AG20443 (cell line): ENCODE results near the gene KCNH4.
"Not testable (repeated sequence)": the region's sequence is repeated elsewhere in the genome, so short reads cannot be mapped to it uniquely, and the experiment has no call there.

Source experiments
- DNase-seq: peaks from one replicate; pipeline ENCODE4 v3.0.0; 2012; ENCODE audit warnings: low spot score, mixed read lengths

KCNH4 gene

DNA sequence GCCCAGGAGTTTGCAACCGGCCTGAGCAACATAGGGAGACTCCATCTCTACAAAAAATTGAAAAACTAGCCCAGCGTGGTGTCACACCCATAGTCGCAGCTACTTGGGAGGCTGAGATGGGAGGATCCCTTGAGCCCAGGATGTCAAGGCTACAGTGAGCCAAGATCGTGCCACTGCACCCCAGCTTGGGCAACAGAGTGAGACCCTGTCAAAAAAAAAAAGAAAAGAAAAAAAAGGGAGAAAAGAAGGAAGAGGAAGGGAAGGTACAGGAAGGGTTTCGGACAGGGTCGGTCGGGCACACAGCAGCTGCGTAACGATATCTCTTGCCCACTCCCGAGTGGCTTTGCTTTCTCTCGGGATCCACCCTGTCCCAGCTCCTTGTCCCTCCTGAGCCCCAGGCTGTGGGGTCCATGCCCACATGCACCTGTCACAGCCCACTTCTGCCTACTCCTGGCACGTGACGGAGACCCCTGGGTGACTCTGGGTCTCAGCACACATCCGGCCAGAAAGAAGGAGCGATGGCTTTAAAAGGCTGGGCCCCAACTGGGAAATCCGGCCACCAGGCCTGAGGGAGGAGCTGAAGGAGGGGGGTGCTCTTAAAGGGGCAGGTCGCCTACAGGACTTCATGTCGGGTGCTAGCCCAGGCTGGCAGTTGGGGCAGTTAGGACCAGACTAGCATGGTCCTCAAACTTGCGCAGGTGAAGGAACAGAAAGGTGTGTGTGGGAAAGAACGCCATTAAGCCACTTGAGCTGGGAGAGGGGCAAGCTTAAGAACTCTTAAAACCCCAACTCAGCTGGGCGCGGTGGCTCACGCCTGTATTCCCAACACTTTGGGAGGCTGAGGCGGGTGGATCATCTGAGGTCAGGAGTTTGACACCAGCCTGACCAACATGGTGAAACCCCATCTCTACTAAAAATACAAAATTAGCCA is 13.3 kb upstream of the KCNH4 start, which contains the start of gene GHDC:
TSS of gene GHDC (minus strand) at position 526 of the 931 bp plus-strand sequence. CDS start 913 bp downstream, outside the sequence.
- peak; percentile 93 for DNase-seq

DNA sequence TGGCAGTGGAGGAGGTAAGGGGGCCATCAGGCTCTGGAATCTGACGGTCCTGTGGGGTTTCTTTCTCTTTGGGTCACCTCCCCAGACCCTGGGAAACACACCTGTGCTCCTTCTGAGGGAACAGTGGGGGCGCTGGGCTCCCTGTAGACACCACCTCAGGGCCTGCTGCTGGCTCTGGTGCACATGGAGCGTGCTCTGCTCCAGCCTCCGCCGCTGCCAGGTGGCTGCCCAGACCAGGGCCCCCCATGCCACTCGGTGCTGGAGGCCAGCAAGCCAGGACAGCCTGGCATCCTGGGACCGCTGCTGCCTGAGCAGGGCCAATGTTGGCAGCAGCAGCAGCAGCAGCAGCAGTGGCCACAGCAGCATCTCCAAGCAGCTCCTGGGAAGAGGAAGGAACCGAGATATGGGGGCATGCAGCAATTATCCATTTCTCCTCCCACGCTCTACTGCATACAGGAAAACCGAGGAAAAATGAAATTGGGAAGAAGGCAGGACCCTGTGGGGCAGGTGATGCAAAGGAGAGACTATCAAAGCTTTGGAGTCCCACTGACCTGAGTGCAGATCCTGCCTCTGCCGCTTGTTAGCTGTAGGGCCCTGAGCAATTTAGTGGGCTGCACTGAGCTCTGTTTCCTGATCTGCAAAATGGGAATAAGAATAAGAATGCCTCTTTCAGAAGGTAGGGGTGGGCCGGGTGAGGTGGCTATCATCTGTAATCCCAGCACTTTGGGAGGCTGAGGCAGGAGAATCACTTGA is 12.4 kb upstream of the KCNH4 start:
- DNase-seq: no peak

DNA sequence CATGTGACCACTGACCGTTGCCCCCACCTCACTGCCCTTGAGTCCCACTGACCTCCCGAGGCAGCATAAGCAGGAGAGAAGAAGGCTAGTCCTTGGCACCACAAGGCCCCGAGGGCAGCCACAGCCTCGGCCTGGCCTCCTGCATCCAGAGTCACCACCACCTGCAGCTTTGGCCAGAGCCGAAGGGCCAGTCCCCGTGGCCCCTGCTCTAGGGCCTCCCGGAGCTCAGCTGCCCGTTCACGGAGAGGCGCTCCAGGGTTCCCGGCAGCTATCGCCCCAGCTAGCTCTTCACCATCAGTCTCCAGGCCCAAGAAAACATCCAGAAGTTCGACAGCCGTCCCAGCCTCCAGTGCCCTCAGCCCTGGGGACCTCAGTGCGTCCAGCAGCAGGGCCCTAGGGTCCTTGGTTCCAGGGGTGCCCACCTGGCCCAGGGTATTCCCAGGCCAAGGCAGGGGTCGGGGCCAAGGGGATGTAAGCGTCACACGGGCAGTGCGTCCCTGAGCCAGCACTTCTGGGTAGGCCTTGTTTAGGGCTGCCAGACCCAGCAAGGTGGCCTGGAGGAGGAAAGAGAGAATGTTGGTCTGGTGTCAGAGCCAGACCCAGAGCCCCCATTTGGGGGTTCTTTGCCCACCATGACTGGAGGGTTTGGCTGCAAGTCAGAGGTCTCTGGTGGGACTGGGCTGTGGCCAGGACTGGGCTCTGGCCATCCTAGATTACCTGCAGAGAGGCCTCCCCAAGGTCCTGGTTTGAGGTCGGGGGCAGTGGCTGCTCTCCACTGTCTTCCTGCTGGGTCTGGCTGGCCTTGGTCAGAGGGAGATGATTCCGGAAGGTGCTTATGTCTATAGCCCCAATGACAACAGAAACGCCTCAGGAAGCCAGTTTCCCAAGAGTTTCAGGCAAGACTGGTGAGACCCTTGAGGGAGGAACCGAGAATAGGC is 11.5 kb upstream of the KCNH4 start:
- DNase-seq: no peak

DNA sequence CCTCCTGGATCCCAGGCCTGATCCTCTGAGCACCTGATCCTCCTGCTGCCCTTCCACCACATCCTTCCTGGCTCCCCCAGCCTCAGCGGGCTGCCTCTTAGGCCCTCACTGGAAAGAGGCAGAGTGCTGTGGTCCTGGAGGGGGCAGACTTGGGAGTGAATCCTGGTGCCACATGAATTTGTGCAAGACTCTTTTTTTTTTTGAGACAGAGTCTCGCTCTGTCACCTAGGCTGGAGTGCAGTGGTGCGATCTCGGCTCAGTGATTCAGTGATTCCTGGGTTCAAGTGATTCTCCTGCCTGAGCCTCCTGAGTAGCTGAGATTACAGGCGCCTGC is 10.3 kb upstream of the KCNH4 start:
- DNase-seq: no peak

DNA sequence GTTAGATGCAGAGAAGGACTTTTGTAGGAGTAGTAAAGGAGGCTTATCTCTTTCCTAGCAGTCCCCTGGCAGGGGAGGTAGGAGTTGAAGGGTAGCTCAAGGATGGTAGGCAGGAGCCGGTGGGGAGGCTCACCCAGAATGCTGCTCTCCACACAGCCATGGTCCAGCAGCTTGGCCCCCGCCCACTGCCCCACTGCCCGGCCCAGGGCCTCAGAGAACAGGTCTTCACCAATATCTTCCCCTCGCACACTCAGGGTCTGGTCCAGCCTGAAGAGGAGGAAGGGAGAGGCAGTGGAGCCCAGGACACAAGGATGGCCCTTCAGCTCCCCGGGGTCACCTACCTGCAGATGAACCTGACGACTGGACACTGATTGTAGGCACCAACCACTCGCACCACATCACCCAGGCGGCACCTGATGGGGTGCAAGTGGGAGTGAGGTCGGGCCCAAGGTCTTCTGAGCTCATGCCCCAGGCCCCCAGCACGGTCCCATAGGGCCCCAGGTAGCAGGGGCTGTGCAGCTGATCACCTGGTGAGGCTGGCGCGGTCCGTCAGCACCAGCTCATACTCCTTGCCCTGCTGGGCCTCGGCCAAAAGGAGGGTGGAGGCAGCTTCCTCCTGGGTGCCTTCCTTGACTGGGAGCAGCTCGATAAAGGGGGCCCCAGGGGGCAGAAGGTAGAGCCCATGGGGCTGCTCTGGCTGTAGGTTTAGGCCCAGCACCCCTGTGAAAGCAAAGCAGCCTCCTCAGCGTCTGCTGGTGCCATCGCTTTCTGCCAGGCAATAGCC is 9.7 kb upstream of the KCNH4 start:
- DNase-seq: no peak

DNA sequence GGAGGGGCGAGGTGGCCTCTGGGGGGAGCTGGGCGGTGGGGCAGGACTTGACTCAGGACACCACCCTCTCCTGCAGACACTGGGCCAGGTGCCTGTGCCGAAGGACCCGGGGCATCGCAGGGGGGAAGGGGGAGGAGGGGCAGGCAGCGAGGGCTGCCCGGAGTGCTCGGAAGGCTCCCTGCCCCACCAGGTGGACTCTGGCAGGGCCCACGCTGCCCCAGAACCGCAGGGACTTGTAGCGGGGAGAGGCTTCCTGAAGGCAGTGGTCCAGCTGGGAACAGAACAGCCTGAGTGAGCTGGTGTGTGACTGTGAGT is 8.7 kb upstream of the KCNH4 start:
- DNase-seq: no peak

DNA sequence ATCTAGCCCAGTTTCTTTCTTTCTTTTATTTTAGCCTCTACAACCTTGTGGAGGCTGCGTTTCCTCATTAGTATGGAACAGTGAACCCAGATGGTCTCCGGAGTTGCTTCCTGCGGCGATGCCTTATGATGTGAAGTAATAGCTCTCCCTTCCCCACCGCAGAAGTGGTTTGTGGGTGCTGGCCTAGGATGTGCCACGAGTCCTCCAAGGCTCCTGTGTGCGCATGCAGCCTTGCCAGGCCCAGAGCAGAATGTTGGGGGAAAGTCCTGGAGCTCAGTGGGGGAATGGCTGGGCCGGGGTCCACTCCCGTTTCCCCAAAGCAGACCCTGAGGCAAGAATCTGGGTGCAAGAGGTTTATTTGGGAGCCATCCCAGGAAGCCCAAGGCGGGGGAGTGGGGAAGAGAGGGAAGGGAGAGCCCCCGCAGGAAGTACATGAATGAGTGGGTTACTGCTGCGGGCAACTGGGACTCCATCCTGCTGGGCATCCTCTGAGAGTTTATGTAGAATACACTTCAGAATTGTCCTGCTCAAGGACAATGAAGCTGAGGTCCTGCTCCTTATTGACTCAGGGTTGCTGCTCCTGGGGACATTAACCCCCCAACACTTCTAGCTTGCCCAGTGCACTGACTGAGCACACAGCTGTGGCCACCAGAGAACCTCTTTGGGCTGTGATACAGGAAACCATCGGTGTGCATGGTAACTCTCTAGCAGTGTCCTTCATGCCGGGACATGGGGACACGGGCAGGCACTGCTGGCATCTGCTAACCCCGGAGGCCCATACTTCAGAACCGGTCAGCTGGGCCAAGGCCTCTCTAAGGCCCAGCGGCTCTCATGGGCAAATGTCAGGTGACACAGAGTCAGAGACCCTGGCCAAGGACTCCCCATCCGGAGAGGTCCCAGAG is 8.1 kb upstream of the KCNH4 start:
- no peak for DNase-seq

DNA sequence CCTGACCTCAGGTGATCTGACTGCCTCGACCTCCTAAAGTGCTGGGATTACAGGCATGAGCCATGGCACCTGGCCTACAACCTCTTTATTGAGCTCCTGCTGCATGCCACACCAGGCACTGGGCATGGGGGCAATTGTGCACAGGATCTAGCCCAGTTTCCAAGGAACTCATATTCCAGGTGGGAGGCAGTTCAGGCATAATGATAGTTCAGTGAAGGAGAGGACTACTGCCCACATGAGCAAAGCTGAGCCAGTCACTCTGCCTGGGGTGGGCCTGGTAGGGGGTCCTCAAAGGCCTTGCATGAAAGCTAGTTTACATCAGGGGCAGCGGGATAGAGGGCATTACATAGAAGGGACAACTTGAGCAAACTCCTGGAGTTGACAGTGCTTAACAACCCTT is 6.9 kb upstream of the KCNH4 start:
- DNase-seq: no peak

DNA sequence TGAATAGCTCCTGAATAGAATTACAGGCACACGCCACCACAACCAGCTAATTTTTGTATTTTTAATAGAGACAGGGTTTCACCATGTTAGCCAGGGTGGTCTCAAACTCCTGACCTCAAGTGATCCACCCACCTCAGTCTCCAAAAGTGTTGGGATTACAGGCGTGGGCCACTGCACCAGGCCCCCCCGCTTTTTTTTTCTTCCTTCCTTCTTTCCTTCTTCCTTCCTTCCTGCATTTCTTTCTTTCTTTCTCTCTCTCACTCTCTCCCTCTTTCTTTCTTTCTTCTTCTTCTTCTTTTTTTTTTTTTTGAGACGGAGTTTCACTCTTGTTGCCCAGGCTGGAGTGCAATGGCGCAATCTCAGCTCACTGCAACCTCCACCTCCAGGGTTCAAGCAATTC is 5.2 kb upstream of the KCNH4 start:
- DNase-seq: not testable (repeated sequence)

DNA sequence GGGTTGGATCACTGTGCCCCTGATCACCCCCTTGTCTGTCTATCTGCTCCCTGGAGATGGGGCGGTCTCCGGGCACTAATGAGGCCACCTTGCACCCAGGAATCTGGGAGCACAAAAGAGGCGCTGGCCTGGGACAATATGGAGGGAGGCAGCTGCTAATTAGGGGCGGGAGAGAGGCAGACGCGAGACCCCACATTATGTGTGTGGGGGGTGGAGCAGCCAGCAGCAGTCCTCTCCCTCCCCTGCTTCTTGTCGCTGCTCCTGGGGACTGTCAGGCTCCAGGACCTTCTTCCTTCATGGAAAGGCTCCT is 4.6 kb upstream of the KCNH4 start:
- DNase-seq: no peak

DNA sequence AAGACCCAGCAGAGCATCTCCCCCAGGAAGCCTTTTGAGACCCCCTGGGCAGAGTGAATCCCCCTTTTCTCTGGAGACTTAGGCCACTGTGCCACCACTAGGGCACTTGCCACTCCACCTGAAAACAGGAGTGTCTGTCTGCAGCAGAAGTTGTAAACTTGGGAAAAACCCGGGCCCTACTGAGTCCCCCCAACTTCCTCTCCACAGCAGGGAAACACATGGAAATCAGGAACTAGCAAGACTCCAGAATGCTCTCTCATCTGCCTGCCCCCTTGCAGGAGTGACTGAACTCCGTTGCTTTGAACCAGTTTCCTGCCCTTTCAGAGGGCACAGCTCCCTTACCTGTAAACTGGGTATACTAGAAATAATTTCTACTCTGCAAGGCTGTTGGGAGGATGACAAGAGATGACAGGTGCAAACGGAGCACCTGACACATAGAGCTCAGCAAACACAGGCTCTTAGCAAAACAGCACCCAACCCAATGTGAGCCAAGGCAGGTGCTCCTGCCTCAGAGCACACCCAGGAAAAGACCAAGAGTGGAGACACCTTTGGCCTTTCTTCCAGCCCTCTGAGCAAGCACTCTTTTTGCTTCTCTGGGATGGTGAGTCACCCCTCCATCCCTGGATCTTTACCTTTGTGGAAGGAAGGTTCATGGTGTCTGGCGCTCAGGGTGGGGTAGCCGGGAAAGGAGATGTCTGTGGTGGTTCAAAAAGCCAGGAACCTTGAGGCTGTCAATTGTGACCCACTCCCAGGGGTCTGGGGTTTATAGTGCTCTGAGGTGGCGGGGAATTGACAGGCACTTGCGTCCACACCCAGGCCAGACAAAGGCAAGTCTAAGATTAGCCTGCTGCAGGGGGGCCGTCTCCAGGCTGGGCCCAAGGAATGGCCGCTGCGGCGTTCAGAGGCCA is 4.0 kb upstream of the KCNH4 start, which contains the start of gene HCRT:
TSS of gene HCRT (minus strand) at position 740 of the 908 bp plus-strand sequence. CDS start at position 653, 87 bp downstream.
- DNase-seq: no peak

DNA sequence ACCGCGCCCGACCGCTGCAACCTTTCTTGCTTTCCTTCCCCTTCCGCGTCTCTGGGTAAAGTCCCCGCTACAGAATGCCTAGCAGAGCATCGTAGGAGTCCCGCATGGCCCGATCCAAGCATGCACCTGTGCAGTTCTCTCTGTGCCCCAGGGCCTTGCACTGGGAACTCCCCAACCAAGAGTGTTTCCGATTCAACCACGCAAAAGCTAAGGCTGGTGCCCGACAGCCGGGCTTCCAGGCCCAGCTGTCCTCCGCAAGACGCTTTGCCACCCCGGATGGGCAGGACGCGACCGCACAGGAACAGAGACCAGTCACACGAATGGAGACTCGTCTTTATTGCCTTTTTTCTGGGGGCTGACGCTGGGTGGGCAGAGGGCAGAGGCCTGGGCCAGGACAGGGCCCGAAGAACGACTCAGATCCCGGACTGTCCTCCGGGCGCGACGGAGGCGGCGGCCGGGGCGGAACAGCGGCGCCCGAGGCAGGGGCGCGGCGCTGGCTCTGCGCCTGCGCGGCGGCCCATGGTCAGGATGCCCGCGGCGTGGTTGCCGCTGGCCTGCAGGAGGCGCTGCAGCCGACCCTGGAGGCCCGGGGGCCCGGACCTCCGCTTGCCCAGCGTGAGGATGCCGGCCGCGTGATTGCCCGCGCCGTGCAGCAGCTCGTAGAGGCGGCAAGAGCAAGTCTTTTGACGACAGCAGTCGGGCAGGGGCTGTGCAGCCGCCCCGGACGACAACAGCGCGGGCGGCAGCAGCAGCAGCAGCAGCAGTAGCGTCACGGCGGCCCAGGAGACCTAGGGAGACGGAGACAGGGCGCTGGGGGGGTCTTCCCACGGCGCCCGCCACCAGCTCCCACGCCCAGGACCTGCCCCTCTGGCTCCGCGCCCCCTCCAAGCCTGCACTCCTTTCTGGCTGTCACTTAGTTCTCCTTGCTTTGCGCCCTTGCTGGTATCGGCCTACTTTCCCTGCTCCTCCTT is 3.1 kb upstream of the KCNH4 start:
- peak; percentile 98 for DNase-seq

DNA sequence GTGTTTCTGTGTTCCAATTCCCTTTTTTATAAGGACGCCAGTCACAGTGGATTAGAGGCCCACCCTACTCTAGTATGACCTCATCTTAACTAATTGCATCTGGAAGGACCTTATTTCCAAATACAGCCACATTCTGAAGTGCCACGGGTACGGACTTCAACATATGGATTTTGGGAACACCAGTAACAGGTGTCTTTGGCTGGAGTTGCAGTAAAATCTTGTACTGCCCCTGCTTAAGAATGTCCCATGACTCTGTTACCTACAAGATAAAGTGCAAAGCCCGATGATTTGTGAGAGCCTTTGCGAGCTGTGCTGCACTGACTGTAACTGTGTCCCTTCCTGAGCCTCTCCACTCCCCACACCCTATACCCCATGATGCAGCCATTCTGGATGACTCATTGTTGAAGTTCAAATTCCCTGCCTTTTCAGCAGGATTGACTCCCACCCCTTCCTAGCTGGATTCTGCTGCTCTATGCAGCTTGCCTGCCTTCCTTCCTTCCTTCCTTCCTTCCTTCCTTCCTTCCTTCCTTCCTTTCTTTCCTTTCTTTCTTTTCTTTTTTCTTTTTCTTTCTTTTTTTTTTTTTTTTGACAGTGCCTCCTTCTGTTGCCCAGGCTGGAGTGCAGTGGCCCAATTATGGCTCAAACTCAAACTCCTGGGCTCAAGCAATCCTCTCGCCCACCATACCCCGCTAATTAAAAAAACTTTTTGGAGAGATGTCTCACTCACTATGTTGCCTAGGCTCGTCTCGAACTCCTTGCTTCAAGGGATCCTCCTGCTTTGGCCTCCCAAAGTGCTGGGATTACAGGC is 2.2 kb upstream of the KCNH4 start:
- peak; percentile 43 for DNase-seq

DNA sequence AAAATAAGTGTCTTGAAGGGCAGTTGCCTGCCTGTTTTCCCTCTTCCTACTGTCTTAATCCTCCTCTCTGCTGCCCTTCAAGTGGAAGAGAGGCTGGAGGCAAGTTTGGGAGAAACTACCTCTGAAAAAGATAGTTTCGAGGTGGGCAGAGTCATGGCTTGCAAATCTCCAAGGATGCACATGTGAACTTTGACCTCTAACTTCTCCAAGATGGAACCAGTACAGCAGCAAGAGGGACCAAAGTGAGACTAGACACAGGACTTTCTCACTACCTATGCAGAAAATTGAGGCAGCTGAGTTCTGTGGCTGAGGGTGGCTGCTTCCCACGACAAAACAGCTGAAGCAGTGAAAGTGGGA is 887 bp upstream of the KCNH4 start:
- no peak for DNase-seq

DNA sequence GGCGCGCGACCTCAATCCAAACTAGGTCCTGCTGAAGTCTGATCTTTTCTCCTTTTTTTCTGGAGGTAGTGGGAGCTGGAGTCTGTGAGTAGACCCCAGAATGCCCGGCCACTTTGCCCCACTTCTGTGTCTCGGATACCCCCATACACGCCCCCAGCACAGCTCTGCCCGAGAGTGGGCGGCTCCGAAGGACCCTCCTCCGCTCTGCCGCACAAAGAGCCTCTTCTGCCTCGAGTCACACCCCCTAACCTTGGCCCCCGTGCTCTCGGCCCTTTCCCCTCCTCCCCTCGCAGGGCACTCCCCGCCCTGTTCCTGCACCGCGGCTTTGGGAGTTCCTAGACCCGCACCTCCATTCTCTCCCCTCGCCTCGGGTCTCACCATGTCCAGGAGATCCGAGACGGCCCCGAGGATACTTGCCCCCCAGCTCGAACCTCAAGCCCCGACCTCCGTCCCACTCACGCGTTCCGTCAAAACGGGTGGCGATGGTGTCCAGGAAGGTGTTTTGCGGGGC is 476 bp downstream of the KCNH4 start:
- DNase-seq: no peak

DNA sequence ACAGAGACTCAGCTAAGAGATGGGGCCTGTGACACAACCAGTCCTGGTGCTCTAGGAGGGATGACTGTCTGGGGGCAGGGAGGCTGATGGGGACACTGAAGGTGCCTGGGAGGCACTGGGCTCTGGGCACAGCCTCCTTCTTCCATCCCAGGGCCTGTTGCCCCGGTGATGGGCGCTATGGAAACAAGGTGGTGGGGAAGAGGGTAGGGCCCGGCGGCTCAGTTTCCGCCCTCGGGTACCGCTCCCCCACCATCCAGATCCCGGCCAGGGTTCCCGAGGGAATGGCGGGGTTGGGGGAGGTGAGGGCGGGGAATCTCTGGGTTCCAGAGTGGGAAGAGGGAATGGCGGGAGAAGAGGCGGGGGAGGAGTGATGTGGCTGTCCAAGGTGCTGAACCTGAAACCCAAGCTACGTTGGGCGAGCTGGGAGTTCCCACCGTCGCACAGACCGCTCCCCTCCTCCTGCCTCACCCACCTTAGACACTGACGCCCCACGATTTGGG is 981 bp downstream of the KCNH4 start:
- DNase-seq: peak; percentile 76

DNA sequence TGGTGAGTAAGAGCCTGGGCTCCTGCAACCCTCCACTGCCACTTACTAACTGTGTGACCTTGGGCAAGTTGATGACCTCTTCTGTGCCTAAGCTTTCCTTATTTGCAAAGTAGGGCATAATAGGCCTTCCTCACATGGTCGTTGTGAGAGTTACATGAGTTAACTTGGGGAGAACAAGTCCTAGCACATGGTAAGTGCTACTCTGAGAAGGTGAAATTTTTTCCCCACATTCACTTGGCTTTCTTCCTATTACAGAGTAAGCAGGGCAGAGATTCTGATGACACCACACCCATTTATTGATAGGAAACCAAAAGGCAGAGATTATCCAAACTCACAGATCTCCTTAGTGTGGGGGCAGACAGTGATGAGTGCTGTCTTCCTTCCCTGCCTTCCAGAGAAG is 1.6 kb downstream of the KCNH4 start:
- no peak for DNase-seq
